ENCODE measurements around the gene CDIPT.

CDIPT gene

GRCh38 chr16:29815032-29815721 lies 47.8 kb downstream of the CDIPT start:
- no peak for TF ChIP-seq CTCF (IDR thresholded peaks at IDR 0.05; ENCODE audit: low read length, missing control alignments)
- DNase-seq (ENCODE audit: low read depth), result no peak

GRCh38 chr16:29814592-29814991 lies 48.4 kb downstream of the CDIPT start:
- TF ChIP-seq CTCF (IDR thresholded peaks at IDR 0.05; ENCODE audit: low read length, missing control alignments), result no peak
- H3K4me3 ChIP-seq (replicated peaks; ENCODE audit: low read depth, low read length), result peak overlapping the region; percentile 81
- DNase-seq (ENCODE audit: low read depth), result no peak

More at GRCh38 chr16:29815032-29815721, 47.8 kb downstream of the CDIPT start:
- peak overlapping the region; percentile 81 for H3K4me3 ChIP-seq (replicated peaks; ENCODE audit: low read depth, low read length)

- DNase-seq (ENCODE audit: low read depth), result no peak
- no peak for TF ChIP-seq CTCF (IDR thresholded peaks at IDR 0.05; ENCODE audit: low read length, missing control alignments)
Measured at GRCh38 chr16:29813644-29814562, 49.1 kb downstream of the CDIPT start.

GRCh38 chr16:29812754-29813643 lies 50.0 kb downstream of the CDIPT start:
- no peak for DNase-seq (ENCODE audit: low read depth)
- peak overlapping the region; percentile 60 for H3K4me3 ChIP-seq (replicated peaks; ENCODE audit: low read depth, low read length)
- TF ChIP-seq CTCF (IDR thresholded peaks at IDR 0.05; ENCODE audit: low read length, missing control alignments), result no peak

More at GRCh38 chr16:29813644-29814562, 49.1 kb downstream of the CDIPT start:
- H3K4me3 ChIP-seq (replicated peaks; ENCODE audit: low read depth, low read length), result no peak overlapping the region

GRCh38 chr16:29811896-29812665 lies 50.9 kb downstream of the CDIPT start, which contains the start of gene PRRT2:
Gene PRRT2, plus strand, starts transcription at chr16:29812193. Its CDS starts 862 bp downstream, at chr16:29813055.
- peak; percentile 48 for DNase-seq (ENCODE audit: low read depth)
- no peak for TF ChIP-seq CTCF (IDR thresholded peaks at IDR 0.05; ENCODE audit: low read length, missing control alignments)
- H3K4me3 ChIP-seq (replicated peaks; ENCODE audit: low read depth, low read length), result peak within 1 kb of the TSS; percentile 60

Data from fibroblast of pulmonary artery (primary cell).